HEK293 (cell line): ENCODE measurements around the gene KLK13.

Source experiments
- CTCF ChIA-PET: fragments of 350-600 bp; formaldehyde crosslinking; extraction: SDS; loops from one replicate; lab custom pipeline; 2021; ENCODE audit warnings: antibody characterized with exemption; lab: Yijun Ruan, JAX
- POLR2A ChIA-PET: fragments of 300-600 bp; formaldehyde crosslinking; extraction: SDS; loops from one replicate; lab custom pipeline; 2020; ENCODE audit warnings: antibody characterized with exemption, inconsistent platforms; lab: Yijun Ruan, JAX
- H3K27ac ChIP-seq: fragments of 200-500 bp; sonication (Bioruptor generic); 2 replicates; pipeline ENCODE4 v1.5.1; 2014; ENCODE audit warnings: low read depth, low read length, control low read depth, inconsistent platforms; ENCODE audit errors: extremely low read depth
- H3K36me3 ChIP-seq, 2 experiments: fragments of 200-500 bp in 1 of 2; sonication (Bioruptor generic) in 1 of 2; 1 replicate in 1 of 2; 2 replicates in 1 of 2; pipeline ENCODE4 v1.5.1; 2014 to 2017; ENCODE audit warnings: inconsistent platforms in 2 of 2, low read length in 2 of 2; ENCODE audit not compliant: control insufficient read depth in 2 of 2, insufficient read depth in 1 of 2
- H3K4me1 ChIP-seq: fragments of 200-500 bp; sonication (Bioruptor generic); 2 replicates; pipeline ENCODE4 v1.5.1; 2014; ENCODE audit warnings: mild to moderate bottlenecking, low read length, inconsistent platforms; ENCODE audit not compliant: control insufficient read depth, insufficient read depth
- H3K4me3 ChIP-seq: 2 replicates; pipeline ENCODE4 v1.5.1; 2011; ENCODE audit warnings: low read depth, mild to moderate bottlenecking, control low read depth, low read length, moderate library complexity
- H3K9me3 ChIP-seq: fragments of 200-500 bp; sonication (Bioruptor generic); 2 replicates; pipeline ENCODE4 v1.5.1; 2014; ENCODE audit warnings: low read depth, low read length, inconsistent platforms; ENCODE audit not compliant: control insufficient read depth, insufficient read depth
- CTCF ChIP-seq: fragments of 450-650 bp; formaldehyde crosslinking; IDR thresholded peaks from 2 replicates; pipeline ENCODE4 v1.5.1; 2016; ENCODE audit warnings: missing biosample characterization, missing genetic modification characterization
- EGR2 ChIP-seq: fragments of 450-650 bp; formaldehyde crosslinking; IDR thresholded peaks from 2 replicates; pipeline ENCODE4 v1.5.1; 2016; ENCODE audit warnings: low read depth, missing biosample characterization, missing genetic modification characterization
- PBX3 ChIP-seq: sonication (generic); formaldehyde crosslinking; IDR thresholded peaks from 2 replicates; pipeline ENCODE4 v1.8.1; 2022; ENCODE audit warnings: mild to moderate bottlenecking, moderate library complexity, missing genetic modification reagents
- PRDM1 ChIP-seq: fragments of 450-650 bp; formaldehyde crosslinking; IDR thresholded peaks from 2 replicates; pipeline ENCODE4; 2016; ENCODE audit warnings: missing biosample characterization, missing genetic modification characterization
- REST ChIP-seq: fragments of 450-650 bp; formaldehyde crosslinking; IDR thresholded peaks from 2 replicates; pipeline ENCODE4 v1.5.1; 2016; ENCODE audit warnings: missing biosample characterization, missing genetic modification characterization
- SP3 ChIP-seq: fragments of 450-650 bp; formaldehyde crosslinking; IDR thresholded peaks from 2 replicates; pipeline ENCODE4 v1.5.1; 2016; ENCODE audit warnings: missing biosample characterization, missing genetic modification characterization
- ZBTB11 ChIP-seq: fragments of 450-650 bp; formaldehyde crosslinking; conservative IDR thresholded peaks from 2 replicates; pipeline ENCODE4 v1.5.1; 2016; ENCODE audit warnings: low read depth, missing biosample characterization, missing genetic modification characterization
- ZFHX2 ChIP-seq: fragments of 450-650 bp; formaldehyde crosslinking; conservative IDR thresholded peaks from 2 replicates; pipeline ENCODE4 v1.5.1; 2016; ENCODE audit warnings: missing biosample characterization, missing genetic modification characterization
- ZNF10 ChIP-seq: fragments of 450-650 bp; formaldehyde crosslinking; IDR thresholded peaks from 2 replicates; pipeline ENCODE4 v1.5.1; 2017; ENCODE audit warnings: missing biosample characterization, missing genetic modification characterization
- ZNF148 ChIP-seq: fragments of 450-650 bp; formaldehyde crosslinking; IDR thresholded peaks from 2 replicates; pipeline ENCODE4 v1.5.0; 2017; ENCODE audit warnings: missing biosample characterization, missing genetic modification characterization, borderline replicate concordance
- ZNF391 ChIP-seq: fragments of 450-650 bp; formaldehyde crosslinking; IDR thresholded peaks from 2 replicates; pipeline ENCODE4 v1.5.1; 2016; ENCODE audit warnings: low read depth, missing biosample characterization, missing genetic modification characterization, borderline replicate concordance
- ZNF677 ChIP-seq: fragments of 450-650 bp; IDR thresholded peaks from 2 replicates; pipeline ENCODE4 v1.5.0; 2018; ENCODE audit warnings: missing biosample characterization, mild to moderate bottlenecking, missing genetic modification characterization, moderate library complexity
- ZNF837 ChIP-seq: fragments of 450-650 bp; formaldehyde crosslinking; IDR thresholded peaks from 2 replicates; pipeline ENCODE4 v1.5.1; 2016; ENCODE audit warnings: missing biosample characterization, missing genetic modification characterization

Gene KLK13

GRCh38 chr19:51064534-51065220, at the start of gene KLK13:
Gene KLK13 (minus strand): TSS chr19:51065092. CDS start chr19:51065067, 25 bp downstream.
- Histone ChIP-seq H3K9me3 (no peaks in the 10 kb centered on the region), H3K27ac (no peak within 1 kb of the TSS), H3K36me3 (no peaks in the 10 kb centered on the region), H3K4me1 (no peaks in the 10 kb centered on the region), H3K4me3 (peak within 1 kb of the TSS; percentile 27)
- TF ChIP-seq PBX3 (CRISPR knock-in tag) (0 out of 2 replicates have a peak, but pooled peaks have one; percentile 26), ZNF837 (tag by site-specific recombination) (no peak), SP3 (peak; percentile 62), EGR2 (peak; percentile 68), ZFHX2 (tag by site-specific recombination) (peak; percentile 71; the same call in 1 of the 2 replicates)
- POLR2A ChIA-PET: interaction anchor here (0.7 kb wide), 1 partner anchor 29 kb away, joined by 3 read pairs; no protein-coding TSS in a partner anchor
- CTCF ChIA-PET: interaction anchor here (0.6 to 1.3 kb wide), 2 partner anchors 31 to 219 kb away, joined by 3 to 6 read pairs; no protein-coding TSS in a partner anchor

GRCh38 chr19:51114087-51114729, 49.3 kb upstream of the KLK13 start:
- H3K27ac ChIP-seq: no peak overlapping the region
- H3K4me3 ChIP-seq: no peak overlapping the region
- H3K4me1 ChIP-seq: no peaks in the 10 kb centered on the region
- H3K9me3 ChIP-seq: no peaks in the 10 kb centered on the region
- POLR2A ChIA-PET: no interaction called here
- no peaks in the 10 kb centered on the region for H3K36me3 ChIP-seq
- TF ChIP-seq ZNF677 (tag by site-specific recombination): no peak
- TF ChIP-seq PRDM1: peak; percentile 42; the same call in 1 of the 2 replicates
- no peak for TF ChIP-seq REST (tag by site-specific recombination)
- no peak for TF ChIP-seq ZNF148 (tag by site-specific recombination)
- CTCF ChIA-PET: interaction anchor here (0.6 to 1.0 kb wide), 2 partner anchors 19 to 1987 kb away, joined by 3 to 6 read pairs; no protein-coding TSS in a partner anchor

- CTCF ChIA-PET: interaction anchor here (0.9 to 1.1 kb wide), 3 partner anchors 9 to 43 kb away, joined by 3 read pairs; no protein-coding TSS in a partner anchor
- peaks cover 0 to under 1% of the 10 kb centered on the region in 2 experiments; a peak in 1 of 3 replicates for H3K36me3 ChIP-seq
- H3K4me3 ChIP-seq: no peak overlapping the region
- H3K4me1 ChIP-seq: no peaks in the 10 kb centered on the region
- POLR2A ChIA-PET: no interaction called here
- TF ChIP-seq ZNF391 (tag by site-specific recombination): no peak
- no peak for TF ChIP-seq ZNF10 (tag by site-specific recombination)
- 0 out of 2 replicates have a peak, but pooled peaks have one; percentile 25 for TF ChIP-seq PRDM1
- 0 out of 2 replicates have a peak, but pooled peaks have one; percentile 8 for TF ChIP-seq ZBTB11 (tag by site-specific recombination)
- peak; percentile 48; the same call in 1 of the 2 replicates for TF ChIP-seq CTCF (tag by site-specific recombination)
- TF ChIP-seq, all 188 proteins: peak for 3
- Histone ChIP-seq H3K27ac (no peak overlapping the region), H3K9me3 (no peaks in the 10 kb centered on the region)
Measured at GRCh38 chr19:51111606-51112005, 46.7 kb upstream of the KLK13 start.
